ELR (cell line): ENCODE results near the gene ARHGEF10L.
A peak's percentile ranks its signal among the peaks of the same experiment; 100 is the strongest.

ENCODE experiments used
- DNase-seq: peaks from one replicate; pipeline ENCODE4 v3.0.0-alpha.2; 2015; ENCODE audit warnings: low read depth

Gene ARHGEF10L

GRCh38 chr1:17706445-17706844 is 166.9 kb downstream of the ARHGEF10L start:
- DNase-seq = no peak

GRCh38 chr1:17709981-17710380 is 170.5 kb downstream of the ARHGEF10L start:
- DNase-seq = no peak

GRCh38 chr1:17710889-17711576 is 171.5 kb downstream of the ARHGEF10L start:
- no peak for DNase-seq

GRCh38 chr1:17711577-17711910 is 172.0 kb downstream of the ARHGEF10L start:
- DNase-seq = no peak

GRCh38 chr1:17711941-17712340 is 172.4 kb downstream of the ARHGEF10L start:
- DNase-seq = no peak

- no peak for DNase-seq
Observed at GRCh38 chr1:17713993-17714392, 174.5 kb downstream of the ARHGEF10L start.

GRCh38 chr1:17717594-17718535 is 178.4 kb downstream of the ARHGEF10L start:
- no peak for DNase-seq

GRCh38 chr1:17719874-17720273 is 180.4 kb downstream of the ARHGEF10L start:
- DNase-seq = peak; percentile 42

GRCh38 chr1:17721444-17721843 is 181.9 kb downstream of the ARHGEF10L start:
- no peak for DNase-seq

GRCh38 chr1:17723684-17724083 is 184.2 kb downstream of the ARHGEF10L start:
- DNase-seq = peak; percentile 15

GRCh38 chr1:17724150-17724549 is 184.7 kb downstream of the ARHGEF10L start:
- no peak for DNase-seq

- peak; percentile 42 for DNase-seq
Observed at GRCh38 chr1:17725084-17725719, 185.7 kb downstream of the ARHGEF10L start.

- DNase-seq = no peak
Observed at GRCh38 chr1:17725811-17726582, 186.5 kb downstream of the ARHGEF10L start.

GRCh38 chr1:17728123-17728712 is 188.7 kb downstream of the ARHGEF10L start:
- no peak for DNase-seq

GRCh38 chr1:17729248-17729647 is 189.8 kb downstream of the ARHGEF10L start:
- no peak for DNase-seq

GRCh38 chr1:17729909-17730308 is 190.4 kb downstream of the ARHGEF10L start:
- no peak for DNase-seq

GRCh38 chr1:17731460-17731859 is 192.0 kb downstream of the ARHGEF10L start:
- no peak for DNase-seq

GRCh38 chr1:17732475-17732874 is 193.0 kb downstream of the ARHGEF10L start:
- peak; percentile 81 for DNase-seq

GRCh38 chr1:17733661-17734060 is 194.2 kb downstream of the ARHGEF10L start:
- DNase-seq = no peak

- DNase-seq = no peak
Observed at GRCh38 chr1:17734609-17735008, 195.1 kb downstream of the ARHGEF10L start.

- DNase-seq = no peak
Observed at GRCh38 chr1:17735348-17735747, 195.8 kb downstream of the ARHGEF10L start.

- no peak for DNase-seq
Observed at GRCh38 chr1:17735793-17736192, 196.3 kb downstream of the ARHGEF10L start.
